Measurements from ENCODE around the gene WEE1. TPM values are rescaled to one million over a fixed set of nuclear protein-coding genes. Genes with fewer than 3 reads are reported as not detected.
A peak's percentile ranks its signal among the peaks of the same experiment; 100 is the strongest.
"Not testable (repeated sequence)": the region's sequence is repeated elsewhere in the genome, so short reads cannot be mapped to it uniquely, and the experiment has no call there.

WEE1 gene
- polyA plus RNA-seq, 5 donors, result 49.8 to 81.1 (median 63.2) TPM

DNA sequence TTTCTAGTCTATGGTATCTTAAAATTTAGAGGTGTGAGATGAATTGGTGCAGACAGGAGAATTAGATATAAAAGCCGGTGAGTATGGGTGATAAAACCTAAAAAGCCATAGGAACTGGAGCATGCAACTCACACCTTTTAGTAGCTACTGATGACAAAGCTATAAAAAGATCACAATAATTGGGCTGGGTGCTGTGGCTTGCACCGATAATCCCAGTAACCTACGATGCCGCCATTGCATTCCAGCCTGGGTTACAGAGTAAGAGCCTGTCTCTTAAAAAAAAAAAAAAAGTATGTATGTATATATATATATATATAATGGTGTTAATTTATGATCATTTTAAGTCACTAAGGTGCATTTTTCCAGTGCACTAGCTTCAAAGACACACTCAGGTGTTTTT, 17.2 kb downstream of the WEE1 start:
- DNase-seq, result no peak

DNA sequence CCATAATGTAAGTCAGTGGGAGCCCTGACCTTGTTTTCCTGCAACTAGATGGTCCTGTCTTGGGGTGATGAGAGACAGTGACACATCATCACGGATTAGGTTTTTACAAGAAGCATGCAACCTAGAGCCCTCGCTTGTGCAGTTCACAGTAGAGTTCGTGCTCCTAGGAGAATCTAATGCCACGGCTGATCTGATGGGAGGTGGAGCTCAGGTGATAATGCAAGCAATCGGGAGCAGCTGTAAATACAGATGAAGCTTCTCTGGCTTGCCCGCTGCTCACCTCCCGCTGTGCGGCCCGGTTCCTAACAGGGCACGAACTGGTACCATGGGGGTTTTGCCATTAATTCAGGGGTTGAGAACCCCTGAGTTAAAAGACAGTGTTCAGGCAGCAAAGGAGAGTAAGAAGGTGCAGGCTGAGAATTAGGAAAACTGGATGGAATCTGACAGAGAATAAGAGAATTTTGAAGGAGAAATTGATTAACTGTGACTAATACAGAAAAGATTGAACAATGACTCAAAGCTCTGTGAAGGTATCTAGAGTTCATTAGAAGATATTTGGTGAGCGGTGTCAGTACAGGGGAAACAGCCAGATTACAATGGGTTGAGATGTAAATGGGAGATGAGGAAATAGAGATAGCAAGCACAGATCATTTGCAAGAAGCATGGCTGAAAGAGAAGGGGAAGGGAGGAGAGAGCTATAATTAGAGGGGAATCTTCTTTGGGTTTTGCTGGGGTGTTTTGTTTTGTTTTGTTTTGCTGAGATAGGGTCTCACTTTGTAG, 21.0 kb downstream of the WEE1 start:
- DNase-seq, result no peak

DNA sequence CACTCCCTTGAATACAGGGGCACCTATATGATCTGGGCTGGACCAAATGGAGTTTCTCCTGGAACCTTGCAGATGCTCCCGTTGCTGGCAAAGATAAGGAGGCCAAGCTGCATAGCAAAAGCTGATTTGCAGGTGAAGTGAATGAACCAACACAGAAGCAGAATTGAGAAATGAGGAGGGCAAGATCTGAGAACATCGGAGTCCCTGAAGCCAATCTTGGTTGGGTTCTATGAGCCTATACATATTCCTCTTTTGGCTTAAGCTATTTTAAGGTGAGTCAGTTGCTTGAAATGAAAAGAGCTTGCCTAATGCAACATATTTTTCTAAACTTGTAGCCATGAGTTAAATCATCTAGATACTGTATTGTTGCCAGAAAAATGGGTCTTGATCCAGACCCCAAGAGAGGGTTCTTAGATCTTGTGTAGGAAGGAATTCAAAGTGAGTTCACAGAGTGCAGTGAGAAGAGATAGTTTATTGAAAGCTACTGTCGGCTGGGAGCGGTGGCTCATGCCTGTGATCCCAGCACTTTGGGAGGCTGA, 23.5 kb downstream of the WEE1 start:
- DNase-seq, result no peak

DNA sequence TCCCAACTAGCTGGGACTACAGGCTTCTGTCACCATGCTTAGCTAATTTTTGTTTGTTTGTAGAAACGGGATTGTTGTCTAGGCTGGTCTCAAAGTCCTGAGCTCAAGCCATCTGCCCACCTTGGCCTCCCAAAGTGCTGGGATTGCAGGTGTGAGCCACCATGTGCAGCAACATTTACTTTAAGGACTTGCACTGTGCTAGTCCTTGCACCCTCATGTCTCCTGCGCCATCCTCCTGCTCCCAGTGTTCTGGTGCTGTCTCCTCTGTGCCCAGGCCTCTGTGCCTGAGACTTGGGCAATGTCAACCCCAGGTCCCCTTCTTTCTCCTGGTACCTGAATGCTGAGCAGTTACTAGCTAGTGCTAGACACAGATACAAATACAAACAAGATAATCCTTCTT, 26.7 kb downstream of the WEE1 start:
- no peak for DNase-seq

DNA sequence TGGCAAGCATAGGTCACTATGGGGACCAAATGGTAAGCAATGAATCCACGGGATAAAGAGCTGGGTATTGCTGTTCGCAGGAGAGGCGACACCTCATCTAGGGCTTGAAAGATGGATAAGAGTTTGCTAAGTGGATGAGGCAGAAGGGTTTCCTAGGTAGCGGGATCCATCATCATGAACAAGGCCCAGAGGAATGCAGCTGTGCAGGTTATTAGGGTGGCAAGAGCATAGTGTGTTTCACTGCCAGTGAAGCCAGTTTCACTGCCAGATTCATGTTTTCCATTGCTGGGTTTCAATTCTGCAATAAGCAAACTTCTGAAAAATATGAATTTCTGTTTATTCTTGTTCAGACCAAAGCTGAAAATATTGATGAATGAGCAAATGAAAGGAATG, 27.2 kb downstream of the WEE1 start:
- DNase-seq, result no peak

DNA sequence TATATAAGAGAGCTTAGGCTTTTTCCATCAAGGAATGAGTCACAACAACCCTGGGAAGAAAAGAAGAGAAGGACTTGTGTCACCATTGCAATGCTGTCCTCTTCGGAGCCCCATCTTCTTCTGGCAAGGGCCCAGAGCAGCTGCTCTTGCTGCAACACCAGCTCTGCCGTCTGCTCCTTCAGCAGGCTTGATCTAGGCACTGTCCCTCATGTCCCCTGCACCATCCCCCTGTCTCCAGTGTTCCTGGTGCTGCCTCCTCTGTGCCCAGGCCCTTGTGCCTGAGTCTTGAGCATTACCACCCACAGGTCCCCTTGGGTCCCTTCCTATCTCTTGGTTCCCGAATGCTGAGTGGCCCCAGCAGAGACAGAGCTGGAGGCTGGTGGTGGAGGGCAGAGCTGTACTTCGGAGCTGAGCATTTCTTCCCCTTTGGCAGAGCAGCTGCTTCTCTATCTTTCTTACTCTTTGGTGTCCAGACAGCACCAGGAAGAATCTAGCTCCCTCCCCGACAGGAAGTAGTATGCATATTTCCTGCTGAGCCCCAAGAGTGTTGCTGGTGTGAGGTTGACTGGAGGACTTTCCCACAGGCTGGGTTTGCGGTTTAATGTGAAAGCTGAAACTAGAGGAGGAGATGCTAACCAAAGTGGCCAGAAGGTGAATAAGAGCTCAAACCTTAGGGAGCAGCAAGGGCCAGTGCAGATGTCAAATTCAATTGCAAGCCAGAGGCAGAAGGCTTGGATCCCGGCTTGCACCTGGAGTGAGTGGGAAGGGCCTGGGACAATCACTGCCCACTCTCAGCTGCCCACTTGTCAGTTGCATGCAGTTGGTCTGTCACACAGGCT, 27.8 kb downstream of the WEE1 start:
- DNase-seq, result no peak

DNA sequence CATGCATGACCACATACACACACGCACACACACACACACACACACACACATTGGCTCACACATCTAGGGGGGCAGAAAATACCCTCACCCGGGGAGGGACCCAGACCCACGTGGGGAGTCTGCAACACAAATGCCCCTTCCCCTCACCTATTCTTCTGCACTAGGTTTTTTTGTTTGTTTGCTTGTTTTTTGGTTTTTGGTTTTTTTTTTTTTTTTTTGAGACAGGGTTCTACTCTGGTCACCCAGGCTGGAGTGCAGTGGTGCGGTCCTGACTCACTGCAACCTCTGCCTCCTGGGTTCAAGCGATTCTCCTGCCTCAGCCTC, 28.4 kb downstream of the WEE1 start:
- DNase-seq, result no peak

DNA sequence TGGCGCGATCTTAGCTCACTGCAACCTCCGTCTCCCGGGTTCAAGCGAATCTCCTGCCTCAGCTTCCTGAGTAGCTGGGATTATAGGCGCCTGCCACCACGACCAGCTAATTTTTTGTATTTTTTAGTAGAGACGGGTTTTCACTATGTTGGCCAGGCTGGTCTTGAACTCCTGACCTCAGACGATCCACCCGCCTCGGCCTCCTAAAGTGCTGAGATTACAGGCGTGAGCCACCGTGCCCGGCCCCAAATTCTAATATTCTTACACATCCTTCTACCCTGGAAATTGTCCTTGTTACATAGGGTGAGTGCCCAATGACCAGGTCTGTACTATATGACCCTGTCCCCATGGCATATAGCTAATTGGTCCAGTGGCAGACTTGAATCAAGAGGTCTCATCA, 29.7 kb downstream of the WEE1 start:
- not testable (repeated sequence) for DNase-seq

DNA sequence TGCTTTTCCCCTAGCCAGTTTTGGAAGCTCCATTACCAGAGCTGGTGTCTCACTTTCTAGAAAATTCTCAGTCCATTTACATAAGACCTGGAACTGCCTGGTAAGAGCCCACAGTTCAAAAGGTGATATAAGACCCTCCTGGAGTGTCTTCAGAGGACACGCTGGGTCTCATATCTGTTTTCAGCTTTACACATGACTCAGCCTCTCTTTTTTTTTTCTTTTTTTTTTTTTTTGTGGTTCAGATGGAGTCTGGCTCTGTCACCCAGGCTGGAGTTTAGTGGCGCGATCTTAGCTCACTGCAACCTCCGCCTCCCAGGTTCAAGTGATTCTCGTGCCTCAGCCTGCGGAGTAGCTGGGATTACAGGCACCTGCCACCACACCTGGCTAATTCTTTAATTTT, 30.7 kb downstream of the WEE1 start:
- no peak for DNase-seq

DNA sequence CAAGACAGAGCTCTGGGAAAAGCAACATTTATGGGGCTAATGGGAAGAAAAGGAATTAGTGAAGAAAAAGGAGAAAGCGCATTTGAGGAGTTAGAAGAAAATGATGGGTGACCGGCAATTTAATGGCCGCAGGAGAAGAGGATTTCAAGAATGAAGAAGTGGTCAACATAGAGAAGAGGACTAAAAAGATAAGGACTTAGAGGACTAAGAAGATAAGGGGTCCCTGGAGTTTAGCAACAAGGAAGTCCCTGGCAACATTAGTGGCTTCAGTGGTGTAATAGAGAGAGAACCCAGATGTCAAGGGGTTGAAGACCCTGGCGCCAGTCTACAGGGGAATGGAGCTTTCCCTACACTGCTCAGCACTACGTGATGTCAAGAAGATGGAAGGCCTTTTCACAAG, 32.3 kb downstream of the WEE1 start:
- DNase-seq, result no peak

DNA sequence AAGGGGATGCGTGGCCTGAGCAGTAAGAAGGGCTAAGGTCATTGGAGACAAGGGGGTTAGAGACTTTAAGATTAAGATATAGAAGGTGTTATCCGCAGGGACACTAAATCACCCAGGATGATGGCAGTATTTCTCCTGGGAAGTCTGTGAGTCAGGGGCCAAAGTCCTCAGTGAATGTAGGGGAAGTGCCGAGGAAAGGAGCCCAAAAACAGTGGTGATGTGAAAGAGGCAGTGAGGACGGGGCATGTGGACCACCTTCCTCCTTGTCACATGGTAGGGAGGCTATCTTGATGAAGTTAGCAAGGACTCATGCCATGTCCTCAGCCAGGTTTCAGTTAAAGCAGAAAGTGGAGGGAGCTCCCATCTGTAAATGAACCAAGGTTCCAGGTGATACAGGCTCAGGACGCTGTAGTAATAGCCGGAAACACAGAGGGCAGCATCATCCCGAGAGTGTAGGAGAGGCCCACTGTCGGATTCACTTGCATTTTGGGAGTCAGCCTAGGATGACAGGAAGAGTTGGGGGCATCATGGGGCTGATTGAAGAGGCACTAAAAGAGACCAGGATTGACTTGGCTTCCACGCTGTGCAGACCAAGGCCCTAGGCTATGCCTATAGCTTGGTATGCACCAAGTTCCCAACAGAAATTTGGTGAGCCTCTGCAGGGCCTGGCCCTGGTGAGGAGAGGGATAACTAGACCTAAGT, 33.5 kb downstream of the WEE1 start:
- DNase-seq, result no peak

DNA sequence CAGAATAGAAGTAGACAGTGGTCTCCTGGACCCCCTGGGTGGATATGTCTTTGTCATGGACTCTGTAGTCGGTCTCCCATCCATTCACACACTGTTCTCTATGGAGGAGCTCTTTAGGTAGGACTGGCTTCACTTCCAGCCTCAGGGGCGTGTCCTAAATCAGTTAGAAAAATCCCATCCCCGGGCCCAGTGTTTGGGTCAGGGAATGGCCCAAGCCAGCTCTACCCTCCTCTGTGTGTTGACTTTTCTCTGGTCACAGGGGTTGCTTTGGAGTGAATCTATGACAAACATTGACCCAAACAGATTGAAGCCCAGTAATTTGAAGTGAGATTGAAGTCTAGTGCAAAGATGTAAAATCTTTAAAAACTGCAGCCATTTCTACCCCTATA, 34.0 kb downstream of the WEE1 start:
- DNase-seq, result no peak

DNA sequence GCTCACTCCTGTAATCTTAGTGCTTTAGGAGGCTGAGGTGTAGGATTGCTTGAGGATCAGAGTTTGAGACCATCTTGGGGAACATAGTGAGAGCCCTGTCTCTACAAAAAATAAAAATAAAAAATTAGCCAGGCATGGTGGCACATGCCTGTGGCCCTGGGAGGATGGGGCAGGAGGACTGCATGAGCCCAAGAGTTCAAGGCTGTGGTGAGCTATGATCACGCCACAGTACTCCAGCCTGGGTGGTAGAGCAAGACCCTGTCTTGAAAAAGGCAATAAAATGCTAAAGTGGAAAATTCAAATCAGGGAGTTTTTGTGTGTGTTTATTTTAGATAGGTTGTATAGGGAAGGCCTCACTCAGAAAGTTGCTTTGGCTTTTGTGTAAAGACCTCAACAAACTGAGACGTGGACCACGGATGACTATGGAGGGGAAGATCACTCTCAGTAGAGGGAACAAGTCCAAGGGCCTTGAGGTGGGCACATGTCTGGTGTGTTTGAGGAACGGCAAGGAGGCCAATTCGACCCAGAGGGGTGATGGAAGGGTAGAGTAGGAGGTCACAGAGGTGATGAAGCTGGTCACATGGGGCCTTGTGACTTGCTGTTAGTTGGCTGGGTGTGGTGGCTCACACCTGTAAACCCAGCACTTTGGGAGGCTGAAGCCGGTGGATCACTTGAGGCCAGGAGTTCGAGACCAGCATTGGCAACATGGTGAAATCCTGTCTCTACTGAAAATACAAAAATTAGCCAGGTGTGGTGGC, 35.7 kb downstream of the WEE1 start:
- DNase-seq, result no peak

DNA sequence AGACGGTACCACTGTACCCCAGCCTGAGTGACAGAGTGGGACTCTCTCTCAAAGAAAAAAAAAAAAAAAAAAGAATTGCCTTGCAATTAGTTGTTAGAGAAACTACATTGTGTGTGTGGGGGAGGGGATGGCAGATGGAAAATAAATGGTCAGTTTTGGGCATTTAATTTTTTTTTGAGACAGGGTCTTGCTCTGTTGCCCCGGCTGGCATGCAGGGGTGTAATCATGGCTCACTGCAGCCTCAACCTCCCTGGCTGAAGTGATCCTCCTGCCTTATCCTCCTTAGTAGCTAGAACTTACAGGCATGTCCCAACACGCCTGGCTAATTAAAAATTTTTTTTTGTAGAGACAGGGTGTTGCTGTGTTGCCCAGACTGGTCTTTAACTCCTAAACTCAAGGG, 36.4 kb downstream of the WEE1 start:
- DNase-seq, result no peak

DNA sequence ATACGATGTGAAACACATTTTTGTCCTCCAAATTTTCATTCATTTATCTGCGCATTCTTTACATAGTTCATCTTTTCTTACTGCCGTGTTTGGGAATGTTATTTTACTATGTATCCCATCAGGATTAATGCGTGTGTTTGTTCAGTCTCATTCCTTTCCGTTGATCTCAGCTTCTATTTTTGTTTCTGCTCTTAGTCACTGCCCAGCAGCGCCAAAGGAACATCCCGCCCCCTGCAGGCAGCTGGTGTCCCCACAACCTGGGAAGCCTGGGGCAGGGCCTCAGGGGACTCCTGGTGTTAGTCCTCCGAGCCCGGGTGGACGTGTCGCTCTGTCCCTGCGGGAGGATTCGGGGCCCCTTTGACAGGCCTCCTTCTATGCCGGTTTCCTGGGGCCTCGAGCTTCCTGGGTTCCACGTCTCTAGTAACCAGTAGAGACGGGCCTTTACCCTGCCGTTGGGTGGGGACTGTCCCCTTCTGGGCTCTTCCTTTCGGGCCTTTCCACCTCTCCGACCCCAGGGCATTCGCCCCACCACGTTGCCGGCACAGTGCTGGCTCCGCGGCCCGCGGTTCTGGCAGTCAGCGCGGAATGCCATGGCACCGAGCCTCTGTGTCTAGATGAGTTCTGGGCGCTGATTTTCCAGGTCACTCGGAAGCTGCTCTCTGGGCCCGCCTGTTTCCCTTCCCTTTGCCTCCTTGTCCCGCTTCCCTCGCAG, 39.8 kb downstream of the WEE1 start:
- peak; percentile 96 to 98 for DNase-seq

DNA sequence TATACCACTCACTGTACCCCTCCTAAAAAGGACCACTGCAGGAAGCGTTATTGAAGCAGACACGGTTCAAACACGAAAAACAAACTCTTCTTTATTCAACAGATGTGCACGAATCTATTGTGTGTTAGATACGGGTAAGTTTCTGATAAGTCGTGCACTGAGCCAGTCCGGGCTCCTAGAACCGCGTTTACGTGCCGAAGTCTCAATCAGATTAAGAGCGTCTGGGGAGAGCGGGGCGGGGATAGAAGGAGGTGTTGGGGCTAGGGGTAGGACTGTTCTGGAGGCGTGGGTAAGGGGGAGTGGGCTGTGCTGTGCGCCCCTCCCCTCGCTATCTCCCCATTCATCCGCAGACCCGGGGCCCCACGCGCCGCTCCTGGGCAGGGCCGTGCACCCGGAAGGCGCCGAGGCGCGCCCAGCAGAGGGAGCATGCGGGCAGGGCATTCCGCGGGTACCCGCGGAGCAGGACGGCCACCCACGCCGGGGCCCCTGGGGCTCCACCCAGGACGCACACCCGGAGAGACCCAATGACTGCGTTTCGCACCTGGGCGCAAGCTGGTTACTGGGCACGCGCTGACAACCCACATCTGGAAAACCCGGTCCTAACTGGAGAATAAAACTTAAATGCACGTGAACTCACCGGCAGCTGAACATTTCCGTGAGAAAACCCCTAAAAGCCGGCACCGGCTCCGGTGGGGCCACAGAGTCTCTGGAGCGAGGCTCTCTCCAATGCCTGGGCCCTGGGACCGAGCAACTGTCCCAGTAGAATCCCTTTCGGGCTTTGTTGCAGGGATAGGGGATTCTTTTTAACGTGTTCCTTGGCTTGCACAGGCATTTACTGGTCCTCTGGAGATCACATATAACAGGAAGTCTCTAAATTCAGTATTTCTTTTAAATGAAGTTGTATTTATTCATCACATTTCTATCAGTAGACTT, 40.6 kb downstream of the WEE1 start:
- peak; percentile 88 to 90 for DNase-seq

DNA sequence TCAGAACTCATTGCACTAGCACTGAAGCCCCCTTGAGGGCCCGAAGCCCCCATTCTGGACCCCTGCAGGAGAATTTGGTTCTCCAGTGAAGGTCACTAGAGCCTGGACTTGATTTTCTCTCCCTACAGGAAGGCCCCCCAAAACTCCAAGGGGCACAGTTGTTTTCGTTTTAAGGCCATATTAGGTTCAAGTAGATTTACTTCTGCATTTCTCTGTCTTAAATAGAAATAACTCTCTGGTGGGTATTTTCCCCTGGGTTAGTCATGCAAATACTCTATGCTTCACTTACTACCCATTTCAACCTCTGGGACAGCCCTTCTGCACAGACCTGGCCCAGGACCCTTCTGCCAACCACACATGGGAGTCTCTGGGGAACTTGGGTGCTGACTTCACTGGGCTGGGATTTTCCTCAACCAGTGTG, 41.6 kb downstream of the WEE1 start:
- DNase-seq, result no peak

DNA sequence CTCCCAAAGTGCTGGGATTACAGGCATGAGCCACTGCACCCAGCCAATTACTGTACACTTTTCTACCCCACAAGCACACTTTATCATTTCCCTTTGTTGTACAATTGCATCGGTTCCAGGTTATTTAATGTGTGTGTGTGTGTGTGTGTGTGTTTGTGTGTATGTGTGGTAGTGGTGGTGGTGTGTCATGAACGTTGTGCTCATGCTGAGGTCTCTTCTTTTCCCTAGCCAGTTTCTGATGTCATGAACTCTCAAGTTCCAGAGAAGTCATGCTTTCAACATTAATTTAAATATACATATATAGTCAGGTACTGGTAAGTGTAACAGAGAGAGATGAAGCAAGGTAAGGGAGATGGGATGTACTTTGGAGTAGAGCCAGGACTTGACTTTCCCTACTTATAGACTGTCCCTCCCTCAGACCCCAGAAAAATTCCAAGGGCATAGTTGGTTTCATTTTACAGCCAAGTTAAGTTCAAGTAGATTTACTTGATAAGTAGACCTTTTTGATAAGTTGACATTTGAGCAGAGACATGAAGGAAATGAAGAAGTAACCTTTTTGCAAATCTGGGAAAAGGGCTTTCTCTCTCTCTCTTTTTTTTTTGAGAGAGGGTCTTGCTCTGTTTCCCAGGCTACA, 42.7 kb downstream of the WEE1 start:
- DNase-seq, result no peak

DNA sequence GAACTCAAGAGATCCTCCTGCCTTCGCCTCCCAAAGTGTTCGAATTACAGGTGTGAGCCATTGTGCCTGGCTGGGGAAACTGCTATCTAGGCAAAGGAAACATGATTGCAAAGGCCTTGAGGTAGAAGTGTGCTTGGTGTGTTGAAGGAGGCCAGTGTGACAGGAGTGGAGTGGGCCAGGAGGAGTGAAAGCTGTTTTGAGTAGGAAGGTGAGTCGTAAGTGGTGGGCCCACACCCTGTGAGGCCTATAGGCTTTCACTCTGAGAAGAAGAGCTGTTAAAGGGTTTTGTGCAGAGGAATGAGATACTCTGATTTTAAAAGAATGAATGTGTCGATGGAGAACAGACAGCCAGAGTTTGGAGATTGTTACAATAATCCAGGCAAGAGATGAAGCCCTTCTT, 43.4 kb downstream of the WEE1 start:
- no peak for DNase-seq

Measured in right lung (tissue), 5 donors.